ENCODE measurements around the gene BMP2K.
"Not testable (repeated sequence)": the region's sequence is repeated elsewhere in the genome, so short reads cannot be mapped to it uniquely, and the experiment has no call there.

BMP2K gene

DNA sequence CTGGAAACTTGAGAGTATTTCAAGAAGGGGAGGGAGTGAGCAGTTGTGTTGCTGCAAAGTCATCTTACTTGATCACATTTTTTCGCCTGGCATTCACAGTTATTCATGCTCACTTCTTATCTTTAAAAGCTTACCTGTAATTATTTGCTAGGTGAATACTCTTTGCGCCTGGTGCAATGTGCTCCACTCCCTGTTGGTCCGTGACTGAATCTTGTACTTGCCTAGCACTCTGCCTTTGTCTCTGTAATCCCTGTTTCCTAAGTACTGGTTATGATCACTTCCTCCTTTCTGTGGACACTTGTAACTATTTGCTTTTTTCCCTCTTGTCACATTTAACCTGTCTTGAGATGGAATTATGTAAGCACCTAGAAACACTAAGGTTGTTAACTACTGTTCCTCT is 5.8 kb downstream of the BMP2K start:
- TF ChIP-seq, protein P1, sequence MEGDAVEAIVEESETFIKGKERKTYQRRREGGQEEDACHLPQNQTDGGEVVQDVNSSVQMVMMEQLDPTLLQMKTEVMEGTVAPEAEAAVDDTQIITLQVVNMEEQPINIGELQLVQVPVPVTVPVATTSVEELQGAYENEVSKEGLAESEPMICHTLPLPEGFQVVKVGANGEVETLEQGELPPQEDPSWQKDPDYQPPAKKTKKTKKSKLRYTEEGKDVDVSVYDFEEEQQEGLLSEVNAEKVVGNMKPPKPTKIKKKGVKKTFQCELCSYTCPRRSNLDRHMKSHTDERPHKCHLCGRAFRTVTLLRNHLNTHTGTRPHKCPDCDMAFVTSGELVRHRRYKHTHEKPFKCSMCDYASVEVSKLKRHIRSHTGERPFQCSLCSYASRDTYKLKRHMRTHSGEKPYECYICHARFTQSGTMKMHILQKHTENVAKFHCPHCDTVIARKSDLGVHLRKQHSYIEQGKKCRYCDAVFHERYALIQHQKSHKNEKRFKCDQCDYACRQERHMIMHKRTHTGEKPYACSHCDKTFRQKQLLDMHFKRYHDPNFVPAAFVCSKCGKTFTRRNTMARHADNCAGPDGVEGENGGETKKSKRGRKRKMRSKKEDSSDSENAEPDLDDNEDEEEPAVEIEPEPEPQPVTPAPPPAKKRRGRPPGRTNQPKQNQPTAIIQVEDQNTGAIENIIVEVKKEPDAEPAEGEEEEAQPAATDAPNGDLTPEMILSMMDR (IDR thresholded peaks at IDR 0.05), result no peak
- Histone ChIP-seq H3K79me2 (peaks cover 3% of the 10 kb centered on the region), H3K4me3 (ENCODE audit: low read depth, low read length) (no peak overlapping the region), H3K27ac (no peak overlapping the region), H3K4me1 (no peaks in the 10 kb centered on the region), H3K36me3 (ENCODE audit: control insufficient read depth, insufficient read depth, low read length) (no peaks in the 10 kb centered on the region), H3K9me3 (ENCODE audit: control insufficient read depth, low read length) (no peaks in the 10 kb centered on the region), H3K27me3 (ENCODE audit: control insufficient read depth, insufficient read depth, low read length) (no peaks in the 10 kb centered on the region), H3K4me2 (ENCODE audit: low read length) (no peak overlapping the region), H2AFZ (no peak overlapping the region), H3K9ac (no peak overlapping the region)

DNA sequence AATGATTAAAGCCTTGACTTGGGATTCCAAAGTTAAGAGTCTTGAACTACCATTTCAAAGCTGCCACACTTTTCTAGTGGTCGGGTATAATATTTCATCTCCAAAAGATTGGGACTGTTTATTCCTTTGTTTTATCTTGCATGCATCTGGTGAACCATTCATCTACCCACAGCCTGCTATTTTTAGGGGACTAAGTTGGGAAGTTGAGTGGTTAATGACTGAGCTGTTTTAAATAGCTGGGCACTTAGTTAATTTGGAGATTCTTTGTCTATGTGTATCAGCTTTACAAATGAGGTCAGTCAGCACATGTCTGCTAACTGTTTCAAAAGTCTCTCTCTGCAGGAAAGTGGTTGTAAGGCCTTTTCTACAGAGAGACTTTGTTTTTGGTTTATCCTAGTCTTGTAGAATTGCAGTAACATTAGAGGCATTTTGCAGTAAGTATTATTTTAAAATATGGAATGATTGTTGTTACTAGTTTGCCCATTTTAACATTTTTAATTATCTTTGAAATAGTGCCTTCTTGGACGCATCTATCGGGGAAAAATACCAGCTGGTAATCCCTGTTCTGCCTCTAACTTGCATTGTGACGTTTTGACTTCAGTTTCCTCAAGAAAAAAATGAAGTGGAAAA is 8.2 kb downstream of the BMP2K start:
- no peaks in the 10 kb centered on the region for H3K4me1 ChIP-seq
- TF ChIP-seq, protein P1 (IDR thresholded peaks at IDR 0.05), result no peak
- H3K4me3 ChIP-seq (ENCODE audit: low read depth, low read length), result no peak overlapping the region
- H3K9ac ChIP-seq, result no peak overlapping the region
- no peaks in the 10 kb centered on the region for H3K36me3 ChIP-seq (ENCODE audit: control insufficient read depth, insufficient read depth, low read length)
- H2AFZ ChIP-seq, result no peak overlapping the region
- no peaks in the 10 kb centered on the region for H3K27me3 ChIP-seq (ENCODE audit: control insufficient read depth, insufficient read depth, low read length)
- H3K4me2 ChIP-seq (ENCODE audit: low read length), result no peak overlapping the region
- H3K9me3 ChIP-seq (ENCODE audit: control insufficient read depth, low read length), result no peaks in the 10 kb centered on the region
- peaks cover 5% of the 10 kb centered on the region for H3K79me2 ChIP-seq
- no peak overlapping the region for H3K27ac ChIP-seq

DNA sequence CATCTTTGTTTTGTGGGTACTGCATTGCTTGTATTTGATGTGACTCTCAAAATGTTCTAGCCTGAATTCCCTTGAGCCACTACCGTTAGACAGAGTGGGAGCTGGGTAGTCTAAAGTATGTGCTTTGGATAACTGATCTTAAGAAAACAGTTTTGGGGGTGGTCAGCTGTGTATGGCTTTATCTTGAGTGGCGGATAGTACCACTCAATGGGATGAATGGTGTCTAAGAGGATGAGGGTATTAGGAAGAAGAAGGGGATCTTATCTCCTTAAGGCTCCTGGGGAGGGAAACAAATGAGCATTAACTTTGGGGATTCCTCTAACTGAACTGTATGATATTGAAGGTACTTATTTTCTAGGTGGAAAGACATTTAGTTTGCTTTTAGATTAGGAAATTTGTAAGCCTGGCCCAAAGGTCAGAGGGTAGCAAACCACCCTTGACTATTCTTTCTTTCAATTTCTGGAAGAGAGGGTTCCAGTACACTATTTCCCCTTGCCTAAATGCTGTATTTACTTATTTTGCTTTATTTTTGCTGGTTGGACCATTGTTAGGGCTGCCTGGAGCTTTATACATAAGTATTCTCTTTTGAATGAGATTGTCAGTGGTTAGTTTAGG is 11.3 kb downstream of the BMP2K start:
- H3K79me2 ChIP-seq, result peaks cover 9% of the 10 kb centered on the region
- H3K4me1 ChIP-seq, result no peaks in the 10 kb centered on the region
- TF ChIP-seq, protein P1 (IDR thresholded peaks at IDR 0.05), result no peak
- no peak overlapping the region for H2AFZ ChIP-seq
- no peaks in the 10 kb centered on the region for H3K27me3 ChIP-seq (ENCODE audit: control insufficient read depth, insufficient read depth, low read length)
- H3K9ac ChIP-seq, result no peak overlapping the region
- H3K4me3 ChIP-seq (ENCODE audit: low read depth, low read length), result no peak overlapping the region
- H3K27ac ChIP-seq, result no peak overlapping the region
- H3K4me2 ChIP-seq (ENCODE audit: low read length), result no peak overlapping the region
- H3K36me3 ChIP-seq (ENCODE audit: control insufficient read depth, insufficient read depth, low read length), result no peaks in the 10 kb centered on the region
- no peaks in the 10 kb centered on the region for H3K9me3 ChIP-seq (ENCODE audit: control insufficient read depth, low read length)

DNA sequence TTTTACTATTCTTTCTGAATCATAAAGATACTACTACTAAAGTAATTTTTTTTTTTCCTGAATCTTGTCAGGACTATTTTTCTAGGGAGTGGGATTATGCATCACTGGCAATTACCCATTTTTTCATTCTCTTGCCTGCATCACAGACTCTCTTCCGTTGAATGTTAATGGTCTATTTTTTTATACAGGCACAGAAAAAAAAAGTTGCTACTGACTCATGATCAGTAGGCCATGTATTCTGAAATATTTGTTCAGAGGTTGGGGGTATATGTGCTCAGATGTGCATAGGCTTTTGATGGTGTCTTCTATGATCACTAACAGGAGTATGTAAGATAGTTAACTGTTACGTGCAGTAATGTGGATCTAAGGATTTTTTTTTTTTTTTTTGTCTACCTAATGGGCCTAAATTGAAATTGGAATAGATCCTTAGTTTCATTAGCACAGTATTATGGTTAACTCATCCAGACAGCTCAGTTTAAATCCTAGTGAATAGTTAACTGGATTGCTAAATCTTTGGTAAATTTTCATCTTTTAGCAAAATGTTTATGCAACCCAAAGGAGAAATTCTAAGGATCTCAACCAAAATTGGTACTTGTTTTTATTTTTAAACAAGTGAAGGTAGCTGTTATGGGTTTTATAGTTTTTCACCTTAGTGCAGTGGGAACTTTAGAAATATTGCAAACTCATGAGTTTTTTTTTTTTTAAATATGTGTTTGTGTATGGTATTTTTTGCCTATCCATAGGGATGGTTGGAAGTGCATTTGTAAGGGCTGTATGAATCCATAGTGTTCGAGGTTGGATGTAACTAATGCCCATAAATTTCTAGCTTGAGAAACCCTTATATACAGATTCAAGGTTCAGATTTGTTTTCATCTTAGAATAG is 12.1 kb downstream of the BMP2K start:
- H3K4me2 ChIP-seq (ENCODE audit: low read length), result no peak overlapping the region
- no peaks in the 10 kb centered on the region for H3K9me3 ChIP-seq (ENCODE audit: control insufficient read depth, low read length)
- no peaks in the 10 kb centered on the region for H3K36me3 ChIP-seq (ENCODE audit: control insufficient read depth, insufficient read depth, low read length)
- H3K9ac ChIP-seq, result no peak overlapping the region
- H3K79me2 ChIP-seq, result peaks cover 9% of the 10 kb centered on the region
- H2AFZ ChIP-seq, result no peak overlapping the region
- no peaks in the 10 kb centered on the region for H3K4me1 ChIP-seq
- H3K27ac ChIP-seq, result no peak overlapping the region
- TF ChIP-seq, protein P1 (IDR thresholded peaks at IDR 0.05), result no peak
- H3K27me3 ChIP-seq (ENCODE audit: control insufficient read depth, insufficient read depth, low read length), result no peaks in the 10 kb centered on the region
- no peak overlapping the region for H3K4me3 ChIP-seq (ENCODE audit: low read depth, low read length)

DNA sequence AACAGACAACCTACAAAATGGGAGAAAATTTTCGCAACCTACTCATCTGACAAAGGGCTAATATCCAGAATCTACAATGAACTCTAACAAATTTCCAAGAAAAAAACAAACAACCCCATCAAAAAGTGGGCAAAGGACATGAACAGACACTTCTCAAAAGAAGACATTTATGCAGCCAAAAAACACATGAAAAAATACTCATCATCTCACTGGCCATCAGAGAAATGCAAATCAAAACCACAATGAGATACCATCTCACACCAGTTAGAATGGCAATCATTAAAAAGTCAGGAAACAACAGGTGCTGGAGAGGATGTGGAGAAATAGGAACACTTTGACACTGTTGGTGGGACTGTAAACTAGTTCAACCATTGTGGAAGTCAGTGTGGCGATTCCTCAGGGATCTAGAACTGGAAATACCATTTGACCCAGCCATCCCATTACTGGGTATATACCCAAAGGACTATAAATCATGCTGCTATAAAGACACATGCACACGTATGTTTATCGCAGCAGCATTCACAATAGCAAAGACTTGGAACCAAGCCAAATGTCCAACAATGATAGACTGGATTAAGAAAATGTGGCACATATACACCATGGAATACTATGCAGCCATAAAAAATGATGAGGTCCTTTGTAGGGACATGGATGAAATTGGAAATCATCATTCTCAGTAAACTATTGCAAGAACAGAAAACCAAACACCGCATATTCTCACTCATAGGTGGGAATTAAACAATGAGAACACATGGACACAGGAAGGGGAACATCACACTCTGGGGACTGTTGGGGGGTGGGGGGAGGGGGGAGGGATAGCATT is 19.7 kb downstream of the BMP2K start:
- not testable (repeated sequence) for H3K4me1 ChIP-seq, H3K27ac ChIP-seq

More for the DNA sequence above, 19.7 kb downstream of the BMP2K start:
- H3K79me2 ChIP-seq; H2AFZ ChIP-seq; H3K4me3 ChIP-seq (ENCODE audit: low read depth, low read length); H3K4me2 ChIP-seq (ENCODE audit: low read length); H3K9ac ChIP-seq; H3K9me3 ChIP-seq (ENCODE audit: control insufficient read depth, low read length); H3K36me3 ChIP-seq (ENCODE audit: control insufficient read depth, insufficient read depth, low read length); H3K27me3 ChIP-seq (ENCODE audit: control insufficient read depth, insufficient read depth, low read length): not testable (repeated sequence)

Data from parathyroid adenoma (tissue), 2 donors.